NCI-H2029 (cell line): ENCODE measurements around the gene FAM174C.

Experiments used
- DNase-seq: peaks from one replicate; lab custom pipeline; 2025; lab: John Stamatoyannopoulos, UW

FAM174C gene

DNA sequence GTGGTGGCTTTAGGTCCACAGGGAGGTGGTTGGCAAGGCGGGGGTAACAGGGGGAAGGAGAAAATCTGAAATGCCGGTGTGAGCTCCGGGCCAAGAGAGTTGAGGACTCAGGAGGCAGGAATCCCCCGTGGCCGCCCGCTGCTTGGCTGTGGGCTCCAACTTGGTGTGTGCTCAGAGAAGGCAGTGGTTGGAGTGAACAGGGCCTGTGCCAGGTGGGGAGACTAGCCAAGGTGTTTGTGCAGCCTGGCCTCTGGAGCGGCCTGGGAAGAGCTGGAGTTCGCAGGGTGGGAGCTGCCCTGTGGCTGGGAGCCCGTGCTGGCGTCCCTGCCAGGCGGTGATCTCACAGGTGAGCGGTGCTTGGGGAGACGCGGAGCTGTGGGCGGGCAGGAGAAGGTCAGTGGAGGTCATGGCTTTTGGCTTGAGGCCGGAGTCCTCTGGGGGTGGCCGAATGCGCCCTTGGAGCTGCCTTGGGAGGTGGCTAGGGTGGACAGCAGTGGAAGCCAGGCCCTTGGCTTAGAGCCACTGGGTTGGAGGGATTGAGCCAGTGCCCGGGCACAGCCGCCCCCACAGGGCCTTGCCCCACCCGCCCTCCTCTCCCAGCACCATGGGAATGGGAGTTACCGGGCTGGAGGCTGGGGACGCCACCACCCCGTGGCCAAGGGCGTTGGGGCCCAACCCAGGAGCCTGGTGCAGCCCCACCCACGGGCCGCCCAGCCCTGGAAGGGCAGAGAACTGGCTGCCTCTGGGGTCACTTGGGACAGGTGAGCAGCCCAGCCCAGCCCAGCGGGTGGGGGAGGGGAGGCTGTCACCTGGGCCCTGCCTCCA is 13.3 kb upstream of the FAM174C start:
- DNase-seq = peak; percentile 60

- no peak for DNase-seq
These were observed 12.7 kb upstream of the FAM174C start for GRCh38 chr19:1262623-1263123.

DNA sequence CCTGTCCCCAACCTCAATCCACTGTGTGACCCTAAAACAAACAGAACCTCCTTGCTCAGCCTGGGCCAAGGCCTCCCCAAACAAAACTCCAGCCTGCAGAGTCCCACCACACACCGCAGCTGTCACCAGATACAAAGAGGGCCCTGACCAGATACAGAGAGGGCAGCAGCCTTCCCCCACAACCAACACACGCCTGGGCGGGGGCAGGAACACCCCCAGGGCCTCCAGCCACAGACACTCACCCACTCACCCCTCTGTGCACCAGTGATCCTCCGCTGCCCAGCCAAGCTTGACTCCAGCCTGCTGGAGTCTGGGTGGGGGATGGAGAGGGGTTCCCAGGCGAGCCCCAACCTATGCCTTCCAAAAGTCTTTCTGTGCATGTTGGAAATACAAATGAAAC is 12.1 kb upstream of the FAM174C start:
- no peak for DNase-seq

DNA sequence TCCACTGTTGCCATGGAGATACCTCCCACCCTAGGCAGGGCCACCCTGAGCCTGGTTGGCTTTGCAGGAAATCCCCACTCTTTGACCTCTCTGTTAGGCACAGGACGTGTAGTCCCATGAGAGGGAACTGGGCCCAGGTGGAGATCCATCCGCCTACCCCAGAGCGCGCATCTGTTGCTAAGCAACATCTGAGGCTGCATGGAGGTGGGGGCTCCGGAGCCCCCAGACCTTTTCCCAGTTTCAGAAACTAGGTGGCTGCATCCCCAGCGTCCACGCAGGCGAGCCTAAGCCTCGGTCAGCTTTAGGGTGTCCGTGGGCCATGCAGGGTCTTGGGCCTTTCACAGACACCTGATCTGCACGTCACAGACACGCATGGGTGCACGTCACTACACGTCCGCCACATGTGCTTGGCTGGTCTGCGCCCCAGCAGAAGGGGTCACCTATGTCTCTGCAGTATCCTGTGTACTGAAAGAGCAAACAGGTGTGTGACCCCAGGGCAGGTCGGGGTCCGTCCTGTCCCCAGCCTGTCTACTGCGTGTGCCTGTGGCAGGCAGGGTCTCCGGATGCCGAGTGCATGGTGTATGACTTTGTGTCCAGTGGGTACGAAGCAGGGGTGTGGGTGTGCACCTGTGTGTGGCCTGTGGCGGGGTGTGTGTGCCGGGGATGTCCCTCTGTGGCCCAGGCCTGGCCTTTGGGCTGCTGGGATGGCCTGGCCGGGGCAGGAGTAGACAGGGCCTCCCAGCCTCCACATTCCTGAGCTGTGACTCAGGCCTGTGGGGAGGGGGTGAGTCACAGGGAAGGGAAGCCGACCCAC is 10.3 kb upstream of the FAM174C start:
- DNase-seq = no peak

DNA sequence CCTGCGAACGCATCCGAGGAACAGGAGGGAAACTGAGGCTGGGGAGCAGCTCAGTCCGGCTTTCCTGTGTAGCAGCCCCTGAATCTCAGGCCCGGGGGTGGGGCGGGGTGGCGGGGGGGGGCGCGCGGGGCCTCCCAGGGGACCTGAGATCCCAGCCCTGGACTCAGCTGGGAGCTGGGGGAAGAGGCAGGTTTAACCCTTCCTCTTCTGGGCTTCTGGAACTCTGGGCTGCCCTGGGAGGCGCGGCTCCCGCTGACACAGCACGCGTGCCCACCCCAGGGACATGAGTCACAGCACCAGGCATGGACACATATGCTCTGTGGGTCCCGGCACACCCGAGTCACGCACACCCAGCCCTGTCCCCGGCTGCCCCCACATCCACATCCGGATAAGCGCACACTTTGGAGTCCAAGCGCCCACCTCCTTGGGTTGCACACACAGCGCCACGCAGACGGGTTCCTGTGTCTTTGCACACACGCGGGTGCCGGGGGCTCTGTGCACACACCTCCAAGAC is 9.7 kb upstream of the FAM174C start:
- no peak for DNase-seq

DNA sequence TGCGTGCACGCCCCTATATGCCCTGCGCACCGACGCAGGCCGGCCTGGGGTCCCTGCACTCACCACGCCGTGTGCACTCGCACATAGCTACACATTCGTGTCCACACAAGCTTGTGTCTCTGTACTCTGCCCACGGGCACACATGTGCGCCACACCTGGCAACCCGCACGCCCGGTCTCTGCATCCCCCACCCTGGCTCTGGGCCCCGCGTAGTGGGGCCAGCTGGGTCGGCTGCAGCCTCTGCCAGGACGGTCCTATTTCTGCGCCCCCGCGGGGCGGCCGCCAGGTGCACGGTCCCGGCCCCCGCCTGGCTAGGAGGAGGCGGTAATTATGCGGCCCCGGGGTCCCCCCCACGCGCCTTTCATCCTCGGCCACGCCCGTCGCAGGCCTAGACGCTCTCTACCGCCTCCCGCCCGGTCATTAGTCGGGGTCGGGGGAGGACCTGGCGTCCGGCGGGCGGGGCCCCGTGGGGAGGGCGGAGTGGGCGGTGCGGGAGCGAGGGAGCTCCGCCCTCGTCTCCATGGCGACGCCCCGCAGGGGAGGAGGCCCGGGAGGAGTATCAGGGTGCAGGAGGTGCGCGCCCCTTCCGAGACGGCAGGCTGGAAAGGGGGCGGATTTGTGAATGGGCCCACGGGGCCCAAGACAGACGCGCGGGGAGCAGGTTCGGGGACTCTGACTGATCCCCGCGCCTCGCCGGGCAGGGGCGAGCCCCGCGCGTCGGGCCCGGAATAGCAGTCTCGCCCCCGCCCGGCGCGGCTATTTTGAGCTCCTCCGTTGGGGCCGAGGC is 9.0 kb upstream of the FAM174C start:
- DNase-seq = peak; percentile 64

GRCh38 chr19:1266916-1267476 is 8.3 kb upstream of the FAM174C start:
- DNase-seq = peak; percentile 12

- no peak for DNase-seq
These were observed 7.7 kb upstream of the FAM174C start for GRCh38 chr19:1267477-1268225.

GRCh38 chr19:1268226-1269064 is 6.9 kb upstream of the FAM174C start:
- DNase-seq = no peak

- peak; percentile 98 for DNase-seq
These were observed 6.3 kb upstream of the FAM174C start, which contains the start of gene CIRBP for GRCh38 chr19:1269065-1269477. CIRBP (plus strand) TSS chr19:1269332; CDS start chr19:1270934, 1,602 bp downstream.

DNA sequence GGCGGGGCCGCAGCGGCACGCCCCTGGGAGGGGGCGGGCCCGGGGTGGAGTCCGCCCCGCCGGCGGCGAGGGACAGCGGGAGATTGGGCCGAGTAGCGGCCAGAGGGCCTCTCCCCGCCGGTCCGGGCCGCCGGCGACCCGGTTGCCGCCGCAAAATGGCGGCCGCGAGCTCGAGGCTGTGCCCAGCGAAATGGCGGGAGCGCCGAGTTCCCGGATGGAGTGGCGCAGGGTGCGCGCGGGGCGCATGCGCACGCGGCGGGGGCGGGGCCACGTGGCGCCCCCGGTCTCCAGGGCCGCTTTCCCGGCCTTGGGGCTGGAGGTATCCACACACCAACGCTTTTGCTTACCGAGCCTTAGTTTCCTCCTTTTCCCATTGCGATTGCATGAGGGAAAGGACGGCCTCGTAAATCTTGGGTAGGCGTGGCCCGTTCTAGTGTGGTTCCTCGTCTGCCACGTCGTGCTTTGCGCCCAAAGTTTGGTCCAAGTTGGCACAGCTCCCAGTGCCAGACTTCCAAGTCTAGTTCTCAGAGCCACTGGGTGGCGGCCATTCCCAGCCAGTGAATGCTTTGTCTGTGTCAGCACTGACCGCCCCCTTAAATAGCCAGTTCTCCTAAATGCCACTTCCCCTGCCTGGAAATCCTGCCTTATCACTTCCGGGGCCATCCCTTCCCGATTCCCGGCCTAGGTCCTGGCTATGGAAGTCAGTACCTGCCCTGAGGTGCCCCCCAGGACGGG is 5.7 kb upstream of the FAM174C start:
- peak; percentile 80 for DNase-seq

DNA sequence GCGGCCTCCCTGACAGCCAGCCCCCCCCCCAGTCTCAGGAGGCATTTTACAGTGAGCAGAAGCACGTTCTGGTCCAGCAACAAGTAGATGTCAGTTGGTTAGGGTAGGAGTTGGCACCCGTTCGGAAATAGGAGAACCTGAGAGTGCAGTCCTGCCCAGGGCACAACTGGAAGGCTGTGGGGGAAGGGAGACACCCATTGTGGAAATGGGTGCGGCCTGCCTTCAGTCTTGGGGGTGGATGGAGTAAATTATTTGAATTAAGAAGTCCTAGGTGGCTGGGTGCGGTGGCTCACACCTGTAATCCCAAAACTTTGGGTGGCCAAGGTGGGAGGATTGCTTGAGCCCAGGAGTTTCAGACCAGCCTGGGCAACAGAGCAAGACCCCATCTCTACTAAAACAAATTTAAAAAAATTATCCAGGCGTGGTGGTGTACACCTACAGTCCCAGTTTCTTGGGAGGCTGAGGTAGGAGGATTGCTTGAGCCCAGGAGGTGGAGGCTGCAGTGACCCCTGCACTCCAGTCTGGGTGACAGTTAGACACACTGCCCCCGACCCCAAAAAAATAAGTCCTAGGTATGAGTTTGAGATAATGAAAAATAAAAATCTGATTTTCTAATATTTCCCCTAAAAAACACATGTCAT is 5.0 kb upstream of the FAM174C start:
- peak; percentile 68 for DNase-seq

DNA sequence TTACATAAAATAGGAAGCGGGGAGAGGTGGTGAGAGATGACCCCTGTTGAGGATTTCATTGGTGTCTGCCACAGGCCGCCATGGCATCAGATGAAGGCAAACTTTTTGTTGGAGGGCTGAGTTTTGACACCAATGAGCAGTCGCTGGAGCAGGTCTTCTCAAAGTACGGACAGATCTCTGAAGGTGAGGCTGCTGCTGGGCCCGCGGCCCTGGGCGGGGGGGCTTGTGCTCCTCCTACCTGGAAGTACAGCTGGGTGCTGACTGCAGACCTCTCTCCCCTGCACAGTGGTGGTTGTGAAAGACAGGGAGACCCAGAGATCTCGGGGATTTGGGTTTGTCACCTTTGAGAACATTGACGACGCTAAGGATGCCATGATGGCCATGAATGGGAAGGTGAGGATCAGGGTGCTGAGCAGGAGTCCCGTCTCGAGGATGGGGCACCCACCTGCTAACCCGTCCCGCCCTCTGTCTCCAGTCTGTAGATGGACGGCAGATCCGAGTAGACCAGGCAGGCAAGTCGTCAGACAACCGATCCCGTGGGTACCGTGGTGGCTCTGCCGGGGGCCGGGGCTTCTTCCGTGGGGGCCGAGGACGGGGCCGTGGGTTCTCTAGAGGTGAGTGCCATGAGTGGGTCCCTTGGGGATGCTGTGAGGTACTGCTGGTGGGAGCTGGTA is 4.3 kb upstream of the FAM174C start:
- DNase-seq = no peak

GRCh38 chr19:1271528-1272422 is 3.6 kb upstream of the FAM174C start:
- DNase-seq = no peak

- DNase-seq = no peak
These were observed 2.7 kb upstream of the FAM174C start for GRCh38 chr19:1272423-1273262.
